NCI-H1105 treated with DMSO at 0.1 percent for 48 hours (cell line): ENCODE results near the gene CHRDL2.
"Not testable (repeated sequence)": the region's sequence is repeated elsewhere in the genome, so short reads cannot be mapped to it uniquely, and the experiment has no call there.

Experiments used
- DNase-seq: peaks from one replicate; lab custom pipeline; 2025; lab: John Stamatoyannopoulos, UW

Gene CHRDL2, protein sequence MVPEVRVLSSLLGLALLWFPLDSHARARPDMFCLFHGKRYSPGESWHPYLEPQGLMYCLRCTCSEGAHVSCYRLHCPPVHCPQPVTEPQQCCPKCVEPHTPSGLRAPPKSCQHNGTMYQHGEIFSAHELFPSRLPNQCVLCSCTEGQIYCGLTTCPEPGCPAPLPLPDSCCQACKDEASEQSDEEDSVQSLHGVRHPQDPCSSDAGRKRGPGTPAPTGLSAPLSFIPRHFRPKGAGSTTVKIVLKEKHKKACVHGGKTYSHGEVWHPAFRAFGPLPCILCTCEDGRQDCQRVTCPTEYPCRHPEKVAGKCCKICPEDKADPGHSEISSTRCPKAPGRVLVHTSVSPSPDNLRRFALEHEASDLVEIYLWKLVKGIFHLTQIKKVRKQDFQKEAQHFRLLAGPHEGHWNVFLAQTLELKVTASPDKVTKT

GRCh38 chr11:74731301-74732094 lies at the start of gene CHRDL2:
CHRDL2 (minus strand) TSS chr11:74731426; CDS start chr11:74730888, 538 bp downstream.
- DNase-seq = peak; percentile 10

- no peak for DNase-seq
Observed at GRCh38 chr11:74780248-74781005, 49.2 kb upstream of the CHRDL2 start.

DNA sequence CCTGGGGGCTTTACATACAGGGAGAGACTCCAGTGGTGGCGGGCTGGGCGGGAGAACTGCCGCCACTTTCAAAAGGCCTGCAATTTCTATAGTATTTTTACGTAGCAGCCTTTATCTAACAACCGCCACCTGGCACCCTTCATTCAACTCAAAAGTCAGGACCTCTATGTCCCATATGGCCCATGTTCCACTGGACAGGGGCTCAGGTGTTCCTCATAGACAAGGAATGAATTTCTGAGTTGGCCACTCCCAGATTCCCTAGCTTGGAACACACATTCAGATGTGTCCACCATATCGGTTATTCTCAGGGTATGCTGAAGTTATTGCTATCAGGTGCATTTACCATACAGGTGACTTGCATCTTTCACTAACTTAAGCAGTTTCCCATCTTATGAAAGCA lies 47.4 kb upstream of the CHRDL2 start:
- no peak for DNase-seq

DNA sequence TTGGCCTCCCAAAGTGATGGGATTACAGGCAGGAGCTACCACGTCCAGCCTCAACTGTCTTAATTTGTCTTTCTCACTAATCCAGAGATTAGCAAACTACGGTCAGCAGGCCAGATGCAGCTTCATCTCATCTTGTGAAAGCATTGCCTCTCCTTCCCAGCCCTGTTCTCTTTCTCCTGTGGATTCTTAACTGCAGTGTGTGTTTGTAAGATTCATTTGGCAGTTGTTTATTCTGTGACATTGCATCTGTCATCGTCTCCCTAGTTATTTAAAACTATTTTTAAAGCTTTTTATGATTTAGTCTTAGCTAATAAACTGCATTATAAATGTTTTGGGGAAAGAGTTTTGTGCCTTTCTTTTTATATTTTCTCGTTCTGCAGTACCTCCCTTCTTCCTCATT lies 46.7 kb upstream of the CHRDL2 start:
- DNase-seq = no peak

GRCh38 chr11:74777038-74777437 lies 45.8 kb upstream of the CHRDL2 start:
- DNase-seq = no peak

DNA sequence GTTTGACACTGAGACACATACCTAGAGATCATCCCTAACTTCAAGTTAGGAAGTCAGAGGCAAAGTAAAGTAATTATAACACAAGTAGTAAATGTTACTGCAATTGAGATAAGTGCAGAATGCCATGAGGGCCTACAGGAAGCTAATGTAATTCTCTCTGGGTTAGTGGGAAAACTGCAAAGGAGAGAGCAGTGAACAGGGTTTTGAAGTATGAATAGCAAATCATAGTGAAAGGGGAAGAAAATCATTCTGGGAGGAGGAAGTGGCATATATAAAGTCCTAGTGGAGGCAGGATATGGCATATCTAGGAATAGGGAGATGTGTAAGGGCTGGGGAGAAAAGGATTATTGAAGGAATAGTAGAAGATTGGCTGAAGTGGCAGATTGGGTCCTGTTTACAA lies 45.3 kb upstream of the CHRDL2 start:
- no peak for DNase-seq

DNA sequence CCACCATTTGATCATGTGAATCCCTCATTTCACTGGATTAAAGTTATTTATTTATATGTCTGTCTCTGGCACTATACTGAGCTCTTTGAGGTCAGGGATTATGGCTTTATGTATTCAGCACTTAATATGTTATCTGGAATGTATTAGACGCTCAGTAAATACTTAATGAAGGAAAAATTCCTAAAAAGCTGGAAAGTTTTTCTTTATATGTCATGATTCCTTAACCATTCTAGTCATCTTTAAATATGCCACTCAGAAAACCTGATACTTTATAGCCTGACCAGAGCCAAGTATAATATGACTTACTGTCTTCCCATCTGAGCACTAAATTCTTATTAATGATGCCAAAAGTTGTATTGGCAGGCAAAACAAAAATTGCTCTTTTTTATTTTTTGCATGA lies 44.5 kb upstream of the CHRDL2 start:
- no peak for DNase-seq

- no peak for DNase-seq
Observed at GRCh38 chr11:74773476-74773875, 42.2 kb upstream of the CHRDL2 start.

GRCh38 chr11:74771139-74771538 lies 39.9 kb upstream of the CHRDL2 start:
- no peak for DNase-seq

- DNase-seq = no peak
Observed at GRCh38 chr11:74770456-74770855, 39.2 kb upstream of the CHRDL2 start.

DNA sequence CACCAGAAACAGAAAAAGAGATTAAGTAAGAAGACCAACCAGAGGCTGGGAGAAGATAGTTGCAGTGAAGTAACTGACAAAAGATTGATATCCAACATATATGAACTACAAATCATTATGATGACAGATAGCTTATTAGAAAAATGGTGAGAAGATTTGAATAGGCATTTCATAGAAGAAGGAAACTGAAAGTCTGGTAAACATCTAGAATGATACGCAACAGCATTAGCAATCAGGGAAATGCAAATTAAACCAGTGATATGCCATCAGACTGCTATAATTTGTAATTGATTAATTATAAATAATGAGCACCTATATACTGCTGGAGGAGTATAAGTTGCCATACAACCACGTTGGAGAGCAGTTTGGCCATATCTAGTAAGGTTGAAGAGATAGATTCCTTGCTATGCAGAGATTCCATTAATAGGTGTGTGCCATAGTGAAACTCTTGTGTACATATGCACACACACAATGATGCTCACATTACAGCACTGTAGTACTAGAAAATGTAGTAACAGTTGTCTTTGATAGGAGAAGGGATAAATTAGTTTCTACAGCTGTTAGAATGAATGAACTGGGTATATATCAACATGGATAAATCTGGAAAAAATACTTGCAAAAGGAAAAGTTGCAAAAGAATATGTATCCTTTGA lies 38.0 kb upstream of the CHRDL2 start:
- DNase-seq = no peak

DNA sequence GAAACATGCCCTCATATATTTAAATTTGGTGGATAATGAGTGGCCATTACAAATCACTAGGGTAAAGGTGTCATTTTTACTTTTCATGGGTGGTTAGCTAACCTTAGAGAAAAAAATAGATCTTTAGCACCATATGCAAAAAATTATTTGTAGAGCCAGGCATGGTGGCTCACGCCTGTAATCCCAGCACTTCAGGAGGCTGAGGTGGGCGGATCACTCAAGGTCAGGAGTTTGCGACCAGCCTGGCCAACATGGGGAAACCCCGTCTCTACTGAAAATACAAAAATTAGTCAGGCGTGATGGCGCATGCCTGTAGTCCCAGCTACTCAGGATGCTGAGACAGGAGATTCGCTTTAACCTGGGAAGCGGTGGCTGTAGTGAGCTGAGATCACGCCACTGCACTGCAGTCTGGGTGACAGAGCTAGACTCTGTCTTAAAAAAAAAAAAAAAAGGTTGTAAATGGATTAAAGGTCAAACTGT lies 37.0 kb upstream of the CHRDL2 start:
- not testable (repeated sequence) for DNase-seq

DNA sequence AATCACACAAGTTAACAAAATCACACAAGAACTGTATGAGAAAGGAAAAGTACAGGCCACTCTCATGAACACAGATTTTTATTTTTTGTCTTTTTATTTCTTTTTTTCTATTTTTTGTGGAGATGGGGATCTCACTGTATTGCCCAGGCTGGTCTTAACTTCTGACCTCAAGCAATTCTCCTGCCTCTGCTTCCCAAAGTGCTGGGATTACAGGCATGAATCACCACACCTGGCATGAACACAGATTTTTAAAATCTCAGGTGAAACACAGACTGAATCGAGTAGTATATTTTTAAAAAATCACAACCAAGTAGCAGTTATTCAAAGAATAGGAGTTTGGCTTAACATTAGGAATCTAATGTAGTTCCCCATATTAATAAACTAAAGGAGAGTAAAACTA lies 35.7 kb upstream of the CHRDL2 start:
- no peak for DNase-seq

DNA sequence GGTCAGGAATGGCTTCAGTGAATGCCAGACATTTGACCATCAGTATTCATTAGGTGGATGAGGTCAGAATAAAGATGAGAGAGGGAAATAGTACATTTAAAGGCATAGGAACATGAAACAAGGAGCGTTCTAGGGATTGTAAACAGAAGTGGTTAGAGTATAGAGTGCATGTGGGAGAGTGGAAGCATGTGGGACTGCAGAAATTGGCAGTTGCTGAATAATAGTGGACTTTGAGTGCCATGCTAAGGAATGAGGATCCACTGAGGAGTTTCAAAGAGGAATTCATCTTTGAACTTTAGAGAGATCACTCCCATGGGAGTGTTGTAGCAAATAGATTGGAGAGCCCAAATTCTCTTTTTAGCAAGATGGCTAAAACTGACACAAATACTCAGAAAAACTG lies 25.3 kb upstream of the CHRDL2 start:
- no peak for DNase-seq

GRCh38 chr11:74755395-74755995 lies 24.3 kb upstream of the CHRDL2 start:
- DNase-seq = no peak

DNA sequence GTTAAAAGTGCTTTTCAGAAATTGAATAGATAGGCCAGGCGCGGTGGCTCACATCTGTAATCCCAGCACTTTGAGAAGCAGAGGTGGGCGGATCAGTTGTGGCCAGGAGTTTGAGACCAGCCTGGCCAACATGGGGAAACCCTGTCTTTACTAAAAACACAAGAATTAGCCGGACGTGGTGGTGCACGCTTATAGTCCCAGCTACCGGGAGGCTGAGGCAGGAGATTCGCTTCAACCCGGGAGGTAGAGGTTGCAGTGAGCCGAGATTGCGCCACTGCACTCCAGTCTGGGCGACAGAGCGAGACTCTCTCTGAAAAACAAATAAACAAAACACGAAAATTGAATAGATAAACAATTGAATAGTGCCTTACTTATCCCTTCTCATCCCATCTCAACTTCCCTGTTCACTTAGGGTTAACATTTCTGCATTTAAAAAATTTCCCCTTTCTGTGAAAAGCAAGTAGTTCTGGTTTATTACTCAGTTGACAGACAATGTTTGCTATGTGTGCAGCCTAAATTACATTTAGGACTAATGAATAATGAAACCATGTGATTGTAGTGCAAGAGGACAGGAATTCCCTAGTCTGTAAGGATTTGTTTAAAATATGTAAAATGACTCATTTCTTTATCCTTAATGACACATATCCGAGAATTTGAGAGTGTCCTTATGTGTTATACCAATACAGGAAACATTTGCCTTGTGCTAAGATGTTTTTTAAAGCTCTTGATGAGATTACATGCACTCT lies 23.5 kb upstream of the CHRDL2 start:
- no peak for DNase-seq

- no peak for DNase-seq
Observed at GRCh38 chr11:74751303-74751702, 20.1 kb upstream of the CHRDL2 start.

GRCh38 chr11:74750598-74750997 lies 19.4 kb upstream of the CHRDL2 start:
- not testable (repeated sequence) for DNase-seq

- no peak for DNase-seq
Observed at GRCh38 chr11:74749965-74750296, 18.7 kb upstream of the CHRDL2 start.

DNA sequence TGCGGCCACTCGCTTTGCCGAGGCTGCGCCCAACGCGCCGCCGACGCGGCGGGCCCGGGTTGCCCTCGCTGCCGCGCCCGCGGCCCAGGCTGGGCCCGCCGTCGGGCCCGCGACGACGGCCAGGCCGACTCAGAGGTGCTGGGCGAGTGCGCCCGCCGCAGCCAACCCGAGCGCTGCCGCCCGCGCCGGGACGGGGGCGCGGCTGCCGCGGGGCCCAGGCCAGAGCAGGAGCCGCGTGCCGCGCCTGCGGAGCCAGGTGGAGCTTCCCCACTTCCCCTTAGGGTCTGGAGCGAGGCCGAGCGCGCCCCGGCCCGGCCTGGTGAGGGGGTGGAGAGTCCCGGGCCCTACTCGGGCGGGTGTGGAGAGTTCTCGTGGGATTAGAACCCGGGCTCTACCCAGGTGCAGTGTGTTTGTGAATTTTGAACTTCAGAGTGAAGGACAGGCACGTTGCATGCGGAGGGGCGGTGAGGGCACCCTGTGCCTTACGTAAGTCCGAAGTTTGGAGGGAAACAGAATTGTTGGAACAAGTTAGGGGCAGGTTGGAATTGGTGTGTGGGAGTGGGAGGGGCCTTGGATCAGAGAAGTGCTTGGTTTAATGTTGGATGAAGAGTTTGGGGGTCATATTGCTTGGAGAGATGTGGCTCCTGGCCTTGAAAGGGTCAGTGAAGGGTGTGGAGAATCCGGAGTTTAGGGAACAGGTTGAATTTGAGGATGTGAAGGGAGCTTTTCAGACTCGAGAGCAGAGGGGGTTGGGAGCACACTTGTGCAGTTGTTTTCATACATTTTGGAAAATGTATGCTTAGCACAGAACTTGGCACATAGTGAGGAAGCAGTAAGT lies 18.1 kb upstream of the CHRDL2 start:
- peak; percentile 45 for DNase-seq
